ENCODE results near the gene GIT2. TPM values are rescaled to one million over a fixed set of nuclear protein-coding genes. Genes with fewer than 3 reads are reported as not detected.

The GIT2 gene
- total RNA-seq, 2 donors from 2014 or later = 24.8 to 26.8 TPM

GRCh38 chr12:109926488-109927210 is 69.5 kb downstream of the GIT2 start:
- H3K27me3 ChIP-seq = no peaks in the 10 kb centered on the region
- H3K27ac ChIP-seq = no peak overlapping the region
- no peaks in the 10 kb centered on the region for H3K9me3 ChIP-seq
- H3K36me3 ChIP-seq = peaks cover 25% of the 10 kb centered on the region
- H3K4me3 ChIP-seq = no peak overlapping the region
- TF ChIP-seq CTCF (IDR thresholded peaks at IDR 0.05) = no peak
- H3K4me1 ChIP-seq = no peaks in the 10 kb centered on the region
- DNase-seq (ENCODE audit: low spot score) = no peak

GRCh38 chr12:109926016-109926415 is 70.2 kb downstream of the GIT2 start:
- H3K27me3 ChIP-seq = no peaks in the 10 kb centered on the region
- no peaks in the 10 kb centered on the region for H3K9me3 ChIP-seq
- no peak overlapping the region for H3K27ac ChIP-seq
- H3K4me1 ChIP-seq = no peaks in the 10 kb centered on the region
- TF ChIP-seq CTCF (IDR thresholded peaks at IDR 0.05) = no peak
- H3K4me3 ChIP-seq = no peak overlapping the region
- H3K36me3 ChIP-seq = peaks cover 19% of the 10 kb centered on the region
- DNase-seq (ENCODE audit: low spot score) = no peak

- H3K4me1 ChIP-seq = no peaks in the 10 kb centered on the region
- H3K27ac ChIP-seq = no peak overlapping the region
- H3K36me3 ChIP-seq = peaks cover 12% of the 10 kb centered on the region
- no peak for TF ChIP-seq CTCF (IDR thresholded peaks at IDR 0.05)
- no peaks in the 10 kb centered on the region for H3K27me3 ChIP-seq
- no peaks in the 10 kb centered on the region for H3K9me3 ChIP-seq
- DNase-seq (ENCODE audit: low spot score) = no peak
- no peak overlapping the region for H3K4me3 ChIP-seq
These were observed 70.9 kb downstream of the GIT2 start for GRCh38 chr12:109925185-109925840.

- DNase-seq (ENCODE audit: low spot score) = no peak
- Histone ChIP-seq H3K4me1 (no peaks in the 10 kb centered on the region), H3K27ac (no peak overlapping the region), H3K9me3 (no peaks in the 10 kb centered on the region), H3K4me3 (no peak overlapping the region), H3K36me3 (peaks cover 15% of the 10 kb centered on the region), H3K27me3 (no peaks in the 10 kb centered on the region)
- no peak for TF ChIP-seq CTCF (IDR thresholded peaks at IDR 0.05)
These were observed 72.5 kb downstream of the GIT2 start for GRCh38 chr12:109923481-109924245.

GRCh38 chr12:109923038-109923437 is 73.1 kb downstream of the GIT2 start:
- Histone ChIP-seq H3K27me3 (no peaks in the 10 kb centered on the region), H3K9me3 (no peaks in the 10 kb centered on the region), H3K27ac (no peak overlapping the region), H3K36me3 (peaks cover 21% of the 10 kb centered on the region), H3K4me1 (no peaks in the 10 kb centered on the region), H3K4me3 (no peak overlapping the region)
- DNase-seq (ENCODE audit: low spot score) = no peak
- TF ChIP-seq CTCF (IDR thresholded peaks at IDR 0.05) = no peak

Data from right atrium auricular region (tissue), 2 donors.